CD4-positive, alpha-beta T cell treated with Interleukin-6 at 100 ng/mL for 8 hours (primary cell): Measurements from ENCODE around the gene TCF23.
"Not testable (repeated sequence)": the region's sequence is repeated elsewhere in the genome, so short reads cannot be mapped to it uniquely, and the experiment has no call there.

Experiments
- DNase-seq: peaks from one replicate; pipeline ENCODE4 v3.0.0-alpha.2; 2020; ENCODE audit warnings: mixed read lengths, low spot score

TCF23 gene

DNA sequence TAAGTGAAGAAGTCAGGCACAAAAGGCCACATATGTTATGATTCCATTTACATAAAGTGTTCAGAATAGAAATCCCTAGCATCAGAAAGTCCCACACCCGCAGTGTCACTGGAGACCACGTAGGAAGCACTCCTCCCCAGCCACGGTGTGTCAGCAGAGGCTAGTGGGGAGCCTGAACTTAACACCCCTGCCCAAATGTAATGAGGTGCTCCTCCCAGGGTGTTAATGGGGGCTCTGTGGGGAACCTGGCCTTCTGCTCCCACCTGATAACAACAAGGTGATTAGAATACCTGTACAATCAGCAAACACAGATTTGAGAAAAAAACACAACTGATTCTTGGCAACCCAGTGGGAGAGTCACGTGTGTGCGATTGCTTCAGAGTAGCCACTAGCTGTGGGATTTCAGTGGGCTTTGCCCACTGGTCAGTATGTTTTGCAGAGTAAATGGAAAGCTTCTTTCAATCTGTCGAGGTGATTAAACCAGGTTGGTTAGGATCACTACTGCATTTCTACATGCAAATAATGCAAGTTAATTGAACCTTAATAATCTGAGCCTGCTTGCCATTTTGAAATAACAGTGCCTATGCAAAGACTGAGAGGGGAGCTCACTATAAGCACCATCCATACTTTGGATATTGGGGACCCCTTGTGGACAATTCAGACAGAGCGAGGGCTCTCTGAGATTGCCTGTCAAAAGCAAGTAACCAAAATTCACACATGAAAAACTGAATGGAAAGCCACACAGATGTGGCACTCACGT is 42.4 kb downstream of the TCF23 start:
- peak; percentile 37 for DNase-seq

DNA sequence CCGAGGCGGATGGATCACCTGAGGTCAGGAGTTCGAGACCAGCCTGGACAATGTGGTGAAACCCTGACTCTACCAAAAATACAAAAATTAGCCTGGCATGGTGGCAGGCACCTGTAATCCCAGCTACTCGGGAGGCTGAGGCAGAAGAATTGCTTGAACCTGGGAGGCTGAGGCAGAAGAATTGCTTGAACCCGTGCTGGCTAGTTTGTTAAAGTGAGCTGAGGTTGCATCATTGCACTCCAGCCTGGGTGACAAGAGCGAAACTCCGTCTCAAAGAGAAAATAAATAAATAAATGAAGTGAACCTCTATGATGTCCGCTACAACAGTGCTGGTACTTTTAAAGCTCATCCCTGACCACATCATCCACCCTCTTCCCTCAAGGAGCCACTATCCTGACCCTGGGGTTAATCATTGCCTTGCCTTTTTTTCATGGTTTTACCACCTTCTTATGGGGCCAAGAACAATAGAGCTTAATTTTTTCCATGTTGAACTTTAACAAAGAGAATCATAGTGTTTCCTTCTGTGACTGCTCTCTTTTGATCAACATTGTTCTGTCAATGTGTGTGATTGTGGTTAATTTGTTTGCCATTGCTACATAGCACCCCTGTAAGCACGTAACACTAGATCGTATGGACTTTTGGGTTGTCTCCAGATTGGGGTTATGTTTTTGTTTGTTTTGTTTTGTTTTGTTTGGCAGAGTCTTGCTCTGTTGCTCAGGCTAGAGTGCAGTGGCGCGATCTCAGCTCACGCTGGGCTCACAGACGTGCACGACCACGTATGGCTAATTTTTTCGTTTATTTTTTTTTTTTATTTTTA is 45.9 kb downstream of the TCF23 start:
- no peak for DNase-seq

DNA sequence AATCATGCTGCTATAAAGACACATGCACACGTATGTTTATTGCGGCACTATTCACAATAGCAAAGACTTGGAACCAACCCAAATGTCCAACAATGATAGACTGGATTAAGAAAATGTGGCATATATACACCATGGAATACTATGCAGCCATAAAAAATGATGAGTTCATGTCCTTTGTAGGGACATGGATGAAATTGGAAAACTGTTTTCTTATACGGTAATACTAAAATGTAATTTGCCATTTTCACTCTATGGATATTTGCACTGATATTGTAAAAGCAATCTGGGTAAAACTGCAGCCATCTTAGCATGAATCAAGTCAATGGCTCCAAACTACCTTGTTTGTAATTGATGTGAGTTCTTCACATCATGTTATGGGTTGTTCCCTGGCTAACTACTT is 47.0 kb downstream of the TCF23 start:
- not testable (repeated sequence) for DNase-seq

DNA sequence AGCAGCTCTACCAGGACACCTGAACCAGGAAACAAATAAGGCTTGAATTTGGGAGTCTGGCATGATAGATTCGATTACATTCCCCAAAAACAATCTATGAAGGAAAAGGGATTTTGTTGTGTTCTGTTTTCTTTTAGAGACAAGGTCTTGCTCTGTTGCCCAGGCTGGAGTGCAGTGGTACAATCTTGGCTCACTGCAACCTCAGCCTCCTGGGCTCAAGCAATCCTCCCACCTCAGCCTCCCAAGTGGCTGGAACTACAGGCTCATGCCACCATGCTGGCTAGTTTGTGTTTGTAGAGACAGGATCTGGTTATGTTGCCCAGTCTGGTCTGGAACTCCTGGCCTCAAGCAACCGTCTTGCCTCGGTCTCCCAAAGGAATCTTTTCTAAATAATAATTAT is 49.3 kb downstream of the TCF23 start:
- not testable (repeated sequence) for DNase-seq

DNA sequence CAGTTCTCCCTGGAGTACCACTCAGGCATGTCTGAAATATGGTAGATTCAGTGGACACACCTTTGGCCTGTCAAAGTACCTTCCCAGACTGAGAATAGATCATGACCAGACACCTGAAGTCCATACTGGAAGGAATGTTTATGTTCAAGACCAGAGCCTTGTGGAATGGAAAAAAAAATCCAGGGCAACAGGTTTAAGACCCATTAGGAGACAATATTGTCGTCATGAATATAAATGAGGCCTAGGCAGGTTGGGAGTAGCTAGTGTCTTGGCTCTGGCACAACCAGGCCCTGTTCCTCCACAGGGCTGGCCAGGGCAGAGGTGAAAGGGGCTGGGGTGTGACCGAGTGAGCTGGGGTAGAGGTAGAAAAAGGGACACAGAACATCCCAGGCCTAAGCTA is 49.8 kb downstream of the TCF23 start:
- no peak for DNase-seq

DNA sequence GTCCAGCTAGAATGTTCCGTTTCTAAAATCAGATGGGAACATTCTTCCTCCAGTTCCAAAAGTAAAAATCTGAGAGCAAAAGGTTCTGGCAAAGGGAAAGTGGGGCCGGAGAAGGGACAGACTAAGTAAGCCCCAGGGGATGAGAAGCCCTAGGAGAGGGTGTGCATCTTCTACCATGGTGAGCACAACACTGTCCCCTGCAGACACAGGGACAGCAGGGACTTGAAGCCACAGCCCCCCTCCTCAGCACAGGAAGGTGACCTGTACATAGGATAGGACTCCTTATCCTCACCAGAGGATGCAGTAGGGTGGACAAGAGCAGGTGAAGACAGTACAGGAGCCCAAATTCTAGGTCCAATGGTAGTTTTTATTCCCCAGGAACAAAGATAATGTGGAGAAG is 50.4 kb downstream of the TCF23 start:
- no peak for DNase-seq

DNA sequence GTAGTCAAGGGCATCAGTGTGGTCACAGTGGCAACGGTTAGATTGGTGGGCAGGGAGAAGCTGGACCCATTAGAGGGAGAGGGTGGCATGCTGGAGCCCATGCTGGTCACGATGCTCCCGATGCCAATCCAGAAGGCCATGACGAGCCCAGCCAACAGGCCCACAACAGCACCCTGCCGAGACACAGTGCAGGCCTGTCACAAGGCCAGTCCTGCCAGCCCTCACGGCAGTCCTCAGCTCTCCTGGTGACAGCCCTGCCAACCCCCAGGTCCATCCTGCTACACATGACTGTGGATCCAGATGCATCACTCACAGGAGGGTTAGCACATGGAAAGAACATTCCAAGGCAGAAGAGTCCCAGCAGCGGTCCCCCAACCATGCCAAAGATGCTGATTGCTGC is 52.9 kb downstream of the TCF23 start:
- DNase-seq, result no peak

DNA sequence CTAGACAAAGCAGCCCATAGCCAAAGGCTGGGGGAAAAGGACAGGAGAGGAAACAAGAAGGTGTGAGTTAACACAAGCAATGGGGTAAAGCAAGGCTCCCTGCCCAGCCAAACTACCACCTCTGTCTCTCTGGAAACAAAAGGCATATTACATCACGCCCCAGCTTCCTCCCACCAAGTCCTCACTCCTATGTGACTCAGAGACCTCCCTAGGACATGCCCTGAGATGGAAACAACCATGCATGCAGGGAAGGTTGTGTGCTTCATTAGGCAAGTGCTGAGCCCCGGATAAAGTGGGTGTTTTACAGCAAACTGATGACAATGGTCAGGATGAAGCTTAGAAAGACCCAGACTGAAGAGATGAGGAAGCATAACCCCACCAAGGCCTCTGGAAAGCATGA is 54.0 kb downstream of the TCF23 start:
- DNase-seq, result no peak

DNA sequence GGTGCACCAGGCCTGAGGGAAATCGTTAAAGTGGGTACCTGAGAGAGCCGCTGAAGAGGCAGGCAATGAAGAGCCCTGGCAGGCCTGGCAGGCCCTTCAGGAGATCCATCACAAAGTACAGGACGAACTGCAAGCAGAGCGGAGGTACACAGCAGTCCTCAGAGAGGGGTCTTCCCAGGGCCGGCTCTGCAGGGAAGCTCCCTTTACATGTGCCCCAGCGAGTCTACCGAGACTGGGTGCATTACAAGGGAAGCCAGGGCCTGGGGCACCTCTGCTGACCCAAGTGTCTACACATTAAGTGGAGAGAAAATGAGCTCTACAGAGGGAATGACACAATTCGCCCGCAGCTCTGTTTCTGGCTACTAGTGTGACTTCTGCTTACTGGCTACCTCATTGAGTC is 54.9 kb downstream of the TCF23 start:
- DNase-seq, result no peak

DNA sequence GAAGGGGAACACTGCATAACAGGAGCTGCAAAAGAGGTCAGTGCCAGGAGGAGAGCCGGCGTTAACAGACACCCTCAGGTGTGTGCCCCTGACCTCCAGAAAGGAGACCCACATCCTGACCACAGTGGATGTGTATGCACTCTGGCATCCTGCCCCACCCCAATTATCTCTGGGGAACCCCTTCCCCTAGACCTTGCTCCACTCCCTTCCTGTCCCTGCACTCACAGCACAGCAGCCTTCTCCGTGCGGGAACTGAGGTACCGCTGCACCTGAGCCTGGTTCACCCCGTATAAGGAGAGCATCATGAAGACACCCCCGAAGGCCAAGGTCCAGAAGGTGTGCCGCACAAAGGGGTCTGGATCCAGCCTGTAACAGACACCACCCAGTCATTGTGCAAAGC is 55.8 kb downstream of the TCF23 start:
- no peak for DNase-seq

DNA sequence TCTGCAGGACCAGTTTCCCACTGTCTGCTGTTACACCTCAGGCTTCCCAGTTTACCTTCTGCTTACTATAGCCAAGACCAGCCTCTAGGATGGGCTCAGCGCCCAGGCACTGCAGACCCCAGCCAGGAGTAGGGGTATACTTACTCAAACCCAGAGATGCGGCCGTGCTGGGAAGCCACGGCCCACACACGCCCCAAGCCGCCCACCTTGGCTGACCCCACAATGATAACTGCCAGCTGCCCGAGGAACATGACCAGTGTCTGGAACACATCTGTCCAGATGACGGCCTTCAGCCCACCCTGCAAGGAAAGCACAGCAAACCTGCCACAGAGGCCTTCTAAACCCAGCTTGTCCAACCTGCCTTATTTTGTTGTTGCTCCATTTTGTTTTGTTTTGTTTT is 56.4 kb downstream of the TCF23 start:
- DNase-seq, result no peak

DNA sequence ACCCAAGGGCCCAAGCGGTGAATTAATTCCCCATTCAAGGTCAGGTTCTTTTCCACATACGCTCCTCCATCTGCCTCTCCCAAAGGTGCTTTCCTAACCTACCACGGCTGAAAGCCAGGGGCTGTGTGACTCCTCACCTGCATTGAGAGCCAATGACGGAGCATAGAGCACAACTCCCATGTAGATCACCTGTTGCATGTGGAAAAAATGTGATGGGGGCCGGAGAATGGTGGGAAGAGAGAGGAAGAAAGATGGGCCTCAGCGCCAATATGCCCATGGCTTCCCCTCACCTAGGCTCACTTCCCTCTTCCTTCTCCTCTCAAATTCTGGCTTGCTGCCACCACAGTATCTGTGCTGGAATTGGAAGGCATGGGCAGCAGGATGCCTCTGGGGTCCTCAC is 57.5 kb downstream of the TCF23 start:
- no peak for DNase-seq
